IPS-18c (cell line): ENCODE measurements around the gene ZNF423.
"Not testable (repeated sequence)": the region's sequence is repeated elsewhere in the genome, so short reads cannot be mapped to it uniquely, and the experiment has no call there.

ENCODE experiments used
- H3K4me3 ChIP-seq: 2 replicates; pipeline ENCODE4 v1.7.0; 2013; ENCODE audit warnings: low read depth, mild to moderate bottlenecking, low read length, moderate library complexity; ENCODE audit not compliant: insufficient read depth
- H3K9me3 ChIP-seq: one replicate; pipeline ENCODE4 v1.6.1; 2013; ENCODE audit warnings: mild to moderate bottlenecking, low read length, moderate library complexity; ENCODE audit not compliant: control insufficient read depth, insufficient read depth

Gene ZNF423

DNA sequence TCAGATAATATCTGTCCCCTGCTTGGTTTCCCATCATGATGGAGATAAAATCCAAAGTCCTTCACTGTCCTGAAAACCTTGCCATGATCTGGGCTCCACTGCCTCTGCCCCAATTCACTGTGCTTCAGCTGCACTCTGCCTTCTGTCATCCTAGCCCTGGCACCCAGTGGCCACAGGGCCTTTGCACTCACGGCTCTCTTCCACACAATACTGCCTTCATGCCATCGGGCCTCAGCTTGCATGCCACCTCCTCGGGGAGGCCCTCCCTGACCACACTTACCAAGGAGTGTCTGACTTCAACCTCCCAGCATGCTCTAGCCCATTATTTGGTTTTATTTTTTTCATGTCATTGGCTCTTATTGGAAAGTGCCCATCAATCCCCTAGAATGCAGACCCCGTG lies 336.2 kb downstream of the ZNF423 start:
- Histone ChIP-seq H3K4me3 (no peak overlapping the region), H3K9me3 (no peaks in the 10 kb centered on the region)

DNA sequence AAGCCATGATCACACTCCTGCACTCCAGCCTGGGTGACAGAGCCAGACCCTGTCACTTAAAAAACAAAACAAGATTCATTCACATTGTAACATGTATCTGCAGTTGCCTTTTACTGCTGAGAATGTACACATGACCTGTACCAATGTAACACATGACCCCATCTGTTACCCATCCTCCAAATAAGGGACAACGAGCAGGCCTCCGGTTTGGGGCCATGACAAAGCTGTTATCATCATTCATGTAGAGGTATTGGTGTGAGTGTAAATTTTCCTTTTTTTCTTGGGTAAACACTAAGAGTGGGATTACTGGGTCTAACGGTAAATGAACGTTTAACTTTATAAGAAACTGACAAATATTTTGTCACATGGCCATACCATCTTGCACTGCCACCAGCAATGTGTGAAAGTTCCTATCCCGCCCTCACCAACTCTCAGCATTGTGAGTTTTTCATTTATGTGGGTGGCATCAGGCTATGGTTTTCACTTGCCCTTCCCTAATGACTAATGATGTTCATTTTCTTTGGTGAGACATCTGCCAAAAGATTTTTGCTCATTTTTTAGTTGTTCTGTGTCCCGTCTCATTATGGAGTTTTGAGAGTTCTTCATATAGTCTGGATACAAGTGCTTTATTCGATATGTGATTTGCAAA lies 336.8 kb downstream of the ZNF423 start:
- H3K4me3 ChIP-seq, result no peak overlapping the region
- no peaks in the 10 kb centered on the region for H3K9me3 ChIP-seq

DNA sequence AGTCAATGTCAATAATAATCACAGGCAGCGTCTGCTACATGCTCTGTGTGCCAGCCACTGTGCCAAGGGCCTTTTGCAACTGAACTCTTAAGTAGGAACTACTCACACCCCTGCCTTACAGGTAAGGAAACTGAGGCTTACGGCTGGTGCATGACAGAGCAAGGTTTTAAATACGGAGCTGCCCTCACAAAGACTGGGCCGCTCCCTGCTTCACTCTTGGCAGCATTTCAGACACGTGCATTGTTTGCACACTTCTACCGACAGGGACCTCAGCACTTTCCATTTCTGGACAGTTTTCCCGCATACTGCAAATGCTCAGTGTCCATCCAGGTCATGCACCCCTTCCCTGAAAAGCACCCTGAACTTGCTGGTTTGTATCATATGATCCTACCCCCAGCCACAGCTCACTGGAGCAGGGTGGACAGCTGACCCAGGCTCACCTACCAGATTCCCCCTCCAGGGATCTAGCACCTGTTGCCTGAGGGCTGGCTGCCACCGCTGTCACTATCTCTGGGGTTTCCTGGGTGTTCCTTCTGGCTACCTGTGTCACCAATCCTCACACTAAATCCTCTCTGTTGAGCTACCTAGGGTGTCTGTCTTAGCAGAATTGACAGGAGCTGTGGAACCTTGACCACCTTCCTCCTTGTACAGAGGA lies 339.4 kb downstream of the ZNF423 start:
- H3K4me3 ChIP-seq, result no peak overlapping the region
- no peaks in the 10 kb centered on the region for H3K9me3 ChIP-seq

DNA sequence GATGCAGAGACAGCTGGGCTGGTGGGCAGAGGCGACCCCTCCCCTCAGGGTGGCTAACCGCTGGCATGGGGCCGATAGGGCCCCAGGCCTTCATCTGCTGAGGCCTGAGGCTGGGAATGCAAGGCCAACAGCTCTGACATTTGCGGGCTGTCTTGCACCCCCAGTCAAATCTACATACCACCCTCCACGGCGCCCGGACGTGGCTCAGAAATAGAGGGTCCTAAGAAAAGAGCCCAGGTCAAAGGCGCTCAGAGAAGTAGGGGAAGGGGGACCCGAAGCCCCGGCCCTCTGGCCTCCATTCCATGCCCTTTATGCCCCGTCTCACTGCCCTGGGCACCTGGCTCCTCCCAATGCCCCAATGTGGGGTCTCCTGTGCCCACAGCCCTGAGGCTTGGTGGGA lies 340.1 kb downstream of the ZNF423 start:
- H3K4me3 ChIP-seq, result no peak overlapping the region
- H3K9me3 ChIP-seq, result no peaks in the 10 kb centered on the region

DNA sequence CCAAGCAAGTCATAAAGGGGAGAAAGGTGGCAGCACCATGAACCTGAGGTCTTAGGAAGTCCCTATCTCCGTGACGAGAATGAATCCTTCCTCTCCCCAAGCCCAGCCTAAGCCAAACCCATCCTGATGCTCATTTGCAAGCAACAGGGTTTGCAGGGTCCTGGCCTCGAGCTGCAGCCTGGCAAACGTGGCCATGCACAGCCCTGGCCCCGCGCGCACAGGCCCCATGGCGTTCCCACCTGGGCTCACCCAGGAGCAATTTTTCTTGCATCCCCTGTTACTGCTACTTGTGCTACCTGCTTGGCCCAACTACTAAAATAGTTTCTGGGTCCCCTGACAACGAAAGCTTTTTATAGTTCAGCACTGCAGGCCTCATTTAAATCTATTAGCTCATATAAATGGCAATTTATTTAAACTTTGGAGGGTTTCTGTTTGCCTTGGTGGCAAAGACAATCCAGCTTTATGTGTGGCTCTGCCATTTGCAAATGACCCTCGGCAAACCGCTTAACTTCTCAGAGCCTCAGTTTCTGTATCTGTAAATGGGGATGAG lies 340.8 kb downstream of the ZNF423 start:
- Histone ChIP-seq H3K4me3 (no peak overlapping the region), H3K9me3 (no peaks in the 10 kb centered on the region)

DNA sequence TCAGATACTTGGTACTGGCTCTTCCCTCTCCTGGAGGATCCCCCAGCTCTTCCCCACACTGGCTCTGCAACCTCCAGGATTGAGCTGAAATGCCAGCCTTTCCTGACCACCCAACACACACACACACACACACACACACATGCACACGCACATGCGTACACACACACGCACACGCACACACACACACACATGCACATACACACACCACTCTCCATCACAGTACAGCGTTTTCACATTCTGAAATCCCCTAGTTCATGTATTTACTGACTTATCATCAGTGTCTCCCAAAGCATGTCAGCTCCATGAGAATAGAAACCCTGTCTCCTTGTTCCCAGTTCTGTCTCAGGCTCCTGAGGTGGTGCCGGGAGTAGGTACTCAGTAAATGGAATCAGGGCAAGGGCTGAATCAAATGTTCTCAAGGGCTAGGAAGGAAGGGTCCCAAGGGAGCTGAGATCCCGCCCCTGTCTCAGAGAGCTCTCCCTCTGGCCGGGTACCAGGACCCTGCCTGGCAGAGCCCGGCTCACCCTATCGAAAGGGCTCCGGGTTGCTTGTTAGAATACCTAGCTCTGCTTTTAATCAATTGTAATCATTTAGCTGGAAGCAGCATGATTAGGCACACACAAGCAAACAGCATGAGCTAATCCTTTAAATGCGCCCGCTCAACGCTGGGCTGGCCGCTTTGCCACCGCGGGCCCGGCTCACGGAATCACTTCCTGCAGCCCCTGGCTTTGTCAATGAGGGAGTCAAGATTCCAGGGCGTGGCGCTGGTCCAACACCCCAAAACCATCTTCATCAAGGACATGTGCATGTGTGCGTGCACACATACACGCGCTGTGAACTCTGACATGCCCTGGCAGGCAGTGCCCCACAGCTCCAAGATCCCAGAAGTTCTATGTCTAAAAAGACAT lies 341.6 kb downstream of the ZNF423 start:
- no peaks in the 10 kb centered on the region for H3K9me3 ChIP-seq
- no peak overlapping the region for H3K4me3 ChIP-seq

DNA sequence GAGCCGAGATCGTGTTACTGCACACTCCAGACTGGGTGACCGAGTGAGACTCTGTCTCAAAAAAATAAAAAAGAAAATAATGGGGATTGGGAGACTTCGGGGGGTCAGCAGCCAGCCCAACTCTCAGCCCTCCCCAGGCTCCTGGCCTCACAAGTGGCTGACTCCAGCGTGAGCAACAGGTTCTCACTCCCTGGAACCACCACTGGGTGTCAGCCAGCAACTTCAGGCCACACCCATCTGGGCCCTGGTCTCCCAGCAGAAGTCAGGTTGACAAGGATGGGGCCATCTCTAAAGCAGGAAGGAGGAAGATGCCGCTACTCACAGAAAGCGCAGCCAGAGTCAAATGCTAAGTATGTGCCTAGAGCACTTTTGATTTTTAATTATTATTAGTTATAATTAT lies 342.9 kb downstream of the ZNF423 start:
- H3K4me3 ChIP-seq, result no peak overlapping the region
- H3K9me3 ChIP-seq, result no peaks in the 10 kb centered on the region

DNA sequence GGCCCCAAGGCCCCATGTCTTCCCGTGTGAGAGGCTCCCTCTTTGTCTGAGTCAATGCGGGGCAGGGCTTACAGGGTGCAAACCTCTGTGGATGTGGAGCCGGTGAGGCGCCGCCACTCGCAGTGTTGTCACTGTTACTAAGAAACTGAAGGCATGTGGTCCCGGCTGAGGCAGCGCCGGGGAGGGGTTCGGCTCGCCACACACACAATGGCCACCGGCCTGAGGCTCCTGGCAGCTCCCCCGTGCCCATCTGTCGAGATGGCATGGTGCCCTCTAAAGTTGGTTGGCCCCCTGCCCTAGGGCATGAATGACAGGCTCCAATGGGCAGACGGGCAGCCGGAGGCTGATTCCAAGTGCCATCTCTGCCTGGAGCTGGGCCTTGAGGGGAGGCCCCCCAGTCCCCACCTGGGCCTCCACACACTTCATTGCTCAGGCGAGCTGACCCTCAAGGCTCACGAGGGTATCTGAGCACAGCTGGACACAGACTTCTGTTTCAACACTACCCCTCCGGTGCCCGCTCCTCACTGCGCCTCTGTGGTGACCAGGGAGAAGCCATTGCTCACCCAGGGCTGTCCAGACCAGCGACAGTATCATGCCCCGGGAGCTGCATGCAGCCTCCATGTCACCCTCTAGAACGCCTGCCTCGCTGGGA lies 345.1 kb downstream of the ZNF423 start:
- H3K9me3 ChIP-seq, result no peaks in the 10 kb centered on the region
- no peak overlapping the region for H3K4me3 ChIP-seq

DNA sequence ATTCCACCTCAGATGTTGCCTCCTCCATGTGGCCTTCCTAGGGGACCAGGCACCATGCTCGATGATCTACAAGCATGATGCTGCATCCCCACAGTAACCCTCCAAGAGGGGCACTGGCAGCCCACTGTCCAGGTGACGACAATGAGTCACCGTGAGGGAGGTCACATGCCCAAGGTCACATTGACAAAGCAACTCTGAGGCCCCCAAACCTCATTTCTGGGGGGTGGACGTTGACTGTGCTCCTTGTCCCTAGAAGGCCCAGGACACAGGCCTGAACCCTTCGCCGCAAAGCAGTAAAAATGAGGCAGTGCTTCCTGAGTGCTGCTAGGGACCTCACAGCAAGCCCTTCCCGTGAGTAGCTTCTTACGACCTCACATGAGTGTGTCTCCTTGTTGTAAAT lies 345.8 kb downstream of the ZNF423 start:
- Histone ChIP-seq H3K4me3 (no peak overlapping the region), H3K9me3 (no peaks in the 10 kb centered on the region)

DNA sequence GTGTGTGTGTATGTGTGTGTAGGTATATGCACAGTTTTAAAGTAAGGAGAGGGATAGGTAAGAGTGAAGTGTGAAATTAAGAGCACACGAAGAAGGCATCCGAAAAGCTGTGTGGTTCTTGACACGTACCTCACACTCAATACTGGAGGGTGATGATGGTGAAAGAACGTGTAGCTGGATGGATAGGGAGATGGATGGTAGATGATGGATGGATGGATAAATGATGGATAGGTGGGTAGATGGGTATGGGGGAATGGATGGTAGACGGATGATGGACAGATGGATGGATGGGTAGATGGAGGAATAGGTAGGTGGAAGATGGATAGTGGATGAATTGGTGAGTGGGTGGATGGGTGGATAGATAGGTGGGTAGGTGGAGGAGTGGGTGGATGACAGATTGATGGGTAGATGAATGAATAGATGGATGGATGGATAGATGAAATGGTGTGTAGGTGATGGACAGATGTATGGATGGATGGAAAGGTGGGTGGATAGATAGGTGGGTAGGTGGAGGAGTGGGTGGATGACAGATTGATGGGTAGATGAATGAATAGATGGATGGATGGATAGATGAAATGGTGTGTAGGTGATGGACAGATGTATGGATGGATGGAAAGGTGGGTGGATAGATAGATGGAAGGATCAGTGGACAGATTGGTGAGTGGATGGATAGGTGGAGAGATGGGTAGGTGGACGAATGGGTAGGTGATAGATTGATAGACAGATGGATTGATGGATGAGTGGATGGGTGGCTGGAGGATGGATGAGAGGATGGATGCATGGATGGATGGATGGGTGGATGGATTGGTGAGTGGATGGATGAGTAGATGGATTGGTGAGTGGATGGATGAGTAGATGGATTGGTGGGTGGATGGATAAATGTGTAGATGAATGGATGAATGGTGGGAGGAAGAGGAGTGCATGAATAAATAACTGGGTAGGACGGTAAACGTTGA lies 349.6 kb downstream of the ZNF423 start:
- H3K9me3 ChIP-seq, H3K4me3 ChIP-seq: not testable (repeated sequence)

DNA sequence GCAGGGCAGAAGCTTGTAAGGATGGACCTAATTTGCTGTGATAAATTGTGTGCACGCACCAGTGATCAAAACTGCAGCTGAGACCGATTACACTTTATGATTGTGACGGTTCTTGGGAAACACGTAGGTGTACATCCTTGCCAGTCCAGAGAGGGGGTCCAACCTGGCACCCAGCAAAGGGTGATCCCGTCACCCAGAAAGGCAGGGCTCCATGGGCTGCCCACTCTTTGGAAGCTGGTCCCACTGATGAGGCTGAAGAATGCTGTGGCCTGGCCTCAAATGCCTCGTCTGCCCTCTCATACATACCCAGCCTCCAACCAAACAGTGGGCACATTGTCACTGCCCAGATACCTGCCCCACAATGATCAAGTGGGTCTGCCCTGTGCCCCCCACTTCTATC lies 350.4 kb downstream of the ZNF423 start:
- no peaks in the 10 kb centered on the region for H3K9me3 ChIP-seq
- no peak overlapping the region for H3K4me3 ChIP-seq

DNA sequence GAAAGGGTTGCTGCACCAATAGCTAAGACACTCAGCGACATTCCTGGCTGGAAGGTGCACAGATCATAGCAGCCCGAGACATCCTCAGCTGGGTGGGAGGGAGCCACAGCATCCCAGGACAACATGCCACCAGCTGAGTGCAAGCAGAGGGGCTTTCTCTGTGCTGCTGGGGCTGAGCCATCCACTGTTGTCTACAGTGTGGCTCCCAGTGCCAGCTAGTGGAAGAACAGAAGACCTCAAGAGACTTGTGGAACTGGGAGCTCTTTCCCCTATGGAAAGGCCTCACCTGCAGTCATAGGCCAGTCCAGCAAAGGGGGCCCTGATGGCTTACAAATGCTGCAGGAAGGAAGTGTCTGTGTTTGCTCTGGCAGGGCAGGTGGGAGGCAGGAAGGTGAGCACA lies 351.3 kb downstream of the ZNF423 start:
- Histone ChIP-seq H3K4me3 (no peak overlapping the region), H3K9me3 (no peaks in the 10 kb centered on the region)

DNA sequence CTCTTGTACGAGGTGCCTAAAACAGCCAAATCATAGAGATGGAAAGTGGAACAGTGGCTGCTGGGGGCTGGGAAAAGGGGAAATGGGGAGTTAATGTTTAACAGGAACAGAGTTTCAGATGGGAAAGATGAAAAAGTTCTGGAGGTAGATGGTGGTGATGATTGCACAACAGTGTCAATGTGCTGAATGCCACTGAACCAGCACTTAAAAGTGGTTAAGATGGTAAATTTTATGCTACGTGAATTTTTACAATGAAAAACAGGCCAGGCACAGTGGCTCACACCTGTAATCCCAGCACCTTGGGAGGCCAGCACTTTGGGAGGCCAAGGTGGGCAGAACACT lies 351.9 kb downstream of the ZNF423 start:
- Histone ChIP-seq H3K9me3 (no peaks in the 10 kb centered on the region), H3K4me3 (no peak overlapping the region)

DNA sequence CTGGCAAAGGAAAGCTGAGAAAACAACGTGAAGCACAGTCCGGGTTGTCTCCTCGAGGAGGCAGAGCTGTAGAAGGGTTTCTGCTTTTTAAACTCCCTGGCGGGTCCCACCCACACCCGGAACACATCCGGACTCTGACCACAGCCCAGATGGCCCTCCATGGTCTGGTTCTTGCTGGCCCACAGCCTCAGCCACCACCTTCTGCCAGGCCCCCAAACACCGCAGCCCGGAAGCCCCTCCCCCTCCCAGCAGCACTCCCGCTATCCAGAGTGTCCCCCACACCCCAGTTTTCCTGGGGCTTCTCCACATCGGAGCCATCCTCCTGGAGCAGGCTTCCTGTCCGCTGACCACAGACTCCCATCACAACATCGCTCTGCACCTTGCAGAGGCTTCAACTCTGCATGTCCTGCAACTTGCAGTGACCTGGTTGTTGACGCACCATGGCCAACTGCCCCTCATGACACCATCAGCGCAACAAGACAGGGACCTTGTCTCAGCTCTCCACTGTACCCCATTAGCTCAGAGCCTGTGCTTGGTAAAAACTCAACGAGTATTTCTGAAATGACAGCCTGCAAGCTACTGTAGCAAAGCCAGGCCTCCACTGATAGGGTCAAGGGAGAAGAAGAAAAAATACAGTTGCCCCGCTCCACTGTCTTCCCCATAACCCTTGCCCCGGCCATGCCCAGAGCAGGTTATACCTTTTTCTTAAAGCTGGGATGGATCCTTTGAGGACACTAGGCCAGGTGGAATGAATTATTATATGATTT lies 352.5 kb downstream of the ZNF423 start:
- H3K9me3 ChIP-seq, result no peaks in the 10 kb centered on the region
- H3K4me3 ChIP-seq, result no peak overlapping the region

DNA sequence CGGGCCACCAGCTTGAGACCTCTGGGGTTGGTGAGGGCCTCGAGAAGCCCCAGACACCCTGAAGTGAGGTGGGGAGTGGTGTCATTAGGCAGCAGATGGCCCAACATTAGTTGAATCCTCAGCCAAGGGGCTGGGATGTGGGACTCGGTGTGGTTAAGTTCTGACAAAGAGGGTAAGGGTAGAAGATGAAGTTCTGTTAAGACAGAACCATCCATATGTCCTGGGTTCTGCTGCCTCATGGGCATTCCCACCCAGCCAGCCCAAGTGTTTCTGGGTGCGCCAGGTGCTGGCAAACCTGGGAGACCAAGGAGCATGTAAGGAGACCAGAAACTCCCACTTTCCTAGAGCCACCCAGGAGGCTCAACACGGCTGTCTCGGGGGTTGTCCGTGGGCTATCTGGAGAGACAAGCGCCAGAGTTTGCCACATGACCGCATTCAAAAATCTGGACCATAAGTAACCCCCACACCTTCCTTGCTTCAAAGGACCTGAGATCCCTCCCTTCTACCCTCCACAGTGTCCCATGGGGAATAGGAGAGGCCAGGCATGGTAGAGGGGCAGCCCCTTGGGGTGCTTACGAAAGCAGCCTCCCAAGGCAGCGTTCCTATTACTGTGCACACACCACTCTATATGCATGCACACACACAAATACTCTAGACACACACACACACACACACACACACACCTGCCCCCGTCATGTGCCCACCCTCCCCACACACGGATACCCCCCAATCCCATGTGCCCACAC lies 353.6 kb downstream of the ZNF423 start:
- Histone ChIP-seq H3K9me3 (no peaks in the 10 kb centered on the region), H3K4me3 (no peak overlapping the region)
